Neural progenitor cell (in vitro differentiated cells): ENCODE data around the gene GPR152. TPM values are rescaled to one million over a fixed set of nuclear protein-coding genes. Genes with fewer than 3 reads are reported as not detected.

Experiments
- DNase-seq: peaks from one replicate; pipeline ENCODE4 v3.0.0-alpha.2; 2016; ENCODE audit warnings: low spot score
- H2AFZ ChIP-seq: fragments of 200-600 bp; sonication (generic); replicated peaks from 2 replicates; pipeline ENCODE4 v1.6.1; 2016; ENCODE audit warnings: antibody characterized with exemption
- H3F3A ChIP-seq: fragments of 200-600 bp; sonication (generic); 2 replicates; pipeline ENCODE4 v1.6.1; 2016; ENCODE audit warnings: antibody characterized with exemption, low read depth
- H3K27ac ChIP-seq: fragments of 200-600 bp; sonication (generic); 2 replicates; pipeline ENCODE4 v1.5.1; 2016; ENCODE audit warnings: mild to moderate bottlenecking
- H3K27me3 ChIP-seq: fragments of 200-600 bp; sonication (generic); 2 replicates; pipeline ENCODE4 v1.6.1; 2016; ENCODE audit warnings: mild to moderate bottlenecking, moderate library complexity
- H3K36me3 ChIP-seq: fragments of 200-600 bp; sonication (generic); 2 replicates; pipeline ENCODE4 v1.5.1; 2016
- H3K4me1 ChIP-seq: fragments of 200-600 bp; sonication (generic); 2 replicates; pipeline ENCODE4 v1.6.1; 2016; ENCODE audit warnings: mixed run types
- H3K4me2 ChIP-seq: fragments of 200-600 bp; sonication (generic); 2 replicates; pipeline ENCODE4 v1.6.1; 2016
- H3K4me3 ChIP-seq: fragments of 200-600 bp; sonication (generic); 2 replicates; pipeline ENCODE4 v1.5.1; 2016
- H3K79me2 ChIP-seq: fragments of 200-600 bp; sonication (generic); 2 replicates; pipeline ENCODE4 v1.6.1; 2016; ENCODE audit warnings: low read depth
- H3K9ac ChIP-seq: fragments of 200-600 bp; sonication (generic); 2 replicates; pipeline ENCODE4 v1.6.1; 2016
- H3K9me3 ChIP-seq: fragments of 200-600 bp; sonication (generic); 2 replicates; pipeline ENCODE4 v1.5.1; 2016; ENCODE audit warnings: low read depth
- H4K20me1 ChIP-seq: fragments of 200-600 bp; sonication (generic); 2 replicates; pipeline ENCODE4 v1.6.1; 2016; ENCODE audit warnings: low read depth
- H3K27ac Mint-ChIP-seq: 3 replicates; pipeline ENCODE4 v1.8.0; 2021; ENCODE audit warnings: mixed read lengths
- H3K27me3 Mint-ChIP-seq: 2 replicates; pipeline ENCODE4 v1.8.0; 2022; ENCODE audit warnings: low read depth, mild to moderate bottlenecking, inconsistent platforms, moderate library complexity, mixed read lengths; ENCODE audit not compliant: insufficient read depth
- H3K36me3 Mint-ChIP-seq: 3 replicates; pipeline ENCODE4 v1.8.0; 2021; ENCODE audit warnings: mixed read lengths
- H3K4me1 Mint-ChIP-seq: 3 replicates; pipeline ENCODE4 v1.8.0; 2021; ENCODE audit warnings: mixed read lengths
- H3K4me3 Mint-ChIP-seq: 3 replicates; pipeline ENCODE4 v1.8.0; 2021; ENCODE audit warnings: mild to moderate bottlenecking, moderate library complexity, mixed read lengths
- H3K9me3 Mint-ChIP-seq: 3 replicates; pipeline ENCODE4 v1.8.0; 2020; ENCODE audit warnings: mixed read lengths
- EZH2 ChIP-seq: fragments of 200-600 bp; sonication (generic); IDR thresholded peaks from 2 replicates; pipeline ENCODE4 v1.6.1; 2017; ENCODE audit warnings: antibody characterized with exemption, mild to moderate bottlenecking, moderate library complexity
- EZH2phosphoT487 ChIP-seq: fragments of 200-600 bp; sonication (generic); IDR thresholded peaks from 2 replicates; pipeline ENCODE4 v1.6.1; 2017; ENCODE audit warnings: antibody characterized with exemption
- total RNA-seq: library from RNA; depleted of rRNA; stranded (reverse); fragments of >200 nt; gene quantifications from 2 replicates; pipeline ENCODE4 v1.2.3, GENCODE V29; 2015; ENCODE audit warnings: low replicate concordance
- TF ChIP-seq, protein P1 (sequence below): fragments of 200-600 bp; sonication (generic); IDR thresholded peaks from 2 replicates; pipeline ENCODE4 v1.5.1; 2017; ENCODE audit warnings: antibody characterized with exemption, mild to moderate bottlenecking

GPR152 gene
- total RNA-seq, 1 donor from 2014 or later, result not detected

DNA sequence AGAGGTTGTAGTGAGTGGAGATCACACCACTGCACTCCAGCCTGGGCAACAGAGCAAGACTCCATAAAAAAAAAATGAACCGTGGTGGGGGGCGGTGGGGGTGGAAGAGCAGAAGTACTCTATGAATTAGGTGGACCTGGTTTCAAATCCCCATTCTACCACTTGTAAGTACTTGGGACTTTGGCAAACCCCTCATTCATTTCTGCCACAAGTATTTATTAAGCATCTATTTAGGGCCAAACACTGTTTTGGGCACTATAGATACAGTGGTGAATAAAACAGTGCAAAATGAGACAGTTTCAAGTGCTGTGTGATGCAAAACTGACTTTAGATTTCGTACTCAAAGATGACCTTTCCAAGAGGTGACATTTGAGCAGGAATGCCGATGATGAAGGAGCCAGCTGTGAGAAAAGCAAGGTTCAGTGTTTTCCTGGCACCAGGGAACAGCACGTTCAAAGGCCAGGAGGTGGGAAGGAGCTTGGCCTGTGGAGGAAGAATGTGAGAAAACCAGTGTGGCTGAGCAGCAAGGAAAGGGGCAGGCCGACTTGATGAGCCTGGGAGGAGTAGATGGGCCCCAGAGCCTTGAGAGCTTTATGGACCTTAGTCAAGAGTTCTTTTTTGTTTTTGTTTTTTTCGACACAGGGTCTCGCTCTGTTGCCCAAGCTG is 17.9 kb upstream of the GPR152 start:
- H3K79me2 ChIP-seq, result peaks cover 2% of the 10 kb centered on the region

DNA sequence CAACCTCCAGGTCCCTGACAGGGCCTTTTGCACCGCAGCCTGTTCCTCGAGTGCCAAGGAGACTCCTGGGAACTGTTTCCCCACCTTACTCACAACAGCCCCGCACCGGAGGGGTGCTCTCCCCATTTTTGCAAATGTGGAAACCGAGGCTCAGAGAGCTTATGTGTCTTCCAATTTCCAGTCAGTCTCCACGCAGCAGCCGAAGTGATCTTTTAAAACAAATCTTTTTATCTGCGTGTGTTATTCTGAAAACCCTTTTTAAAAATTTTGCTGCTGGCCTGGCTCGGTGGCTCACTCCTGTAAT is 16.9 kb upstream of the GPR152 start:
- no peaks in the 10 kb centered on the region for H3K9me3 ChIP-seq
- no peaks in the 10 kb centered on the region for H3K9me3 Mint-ChIP-seq
- TF ChIP-seq, protein P1, sequence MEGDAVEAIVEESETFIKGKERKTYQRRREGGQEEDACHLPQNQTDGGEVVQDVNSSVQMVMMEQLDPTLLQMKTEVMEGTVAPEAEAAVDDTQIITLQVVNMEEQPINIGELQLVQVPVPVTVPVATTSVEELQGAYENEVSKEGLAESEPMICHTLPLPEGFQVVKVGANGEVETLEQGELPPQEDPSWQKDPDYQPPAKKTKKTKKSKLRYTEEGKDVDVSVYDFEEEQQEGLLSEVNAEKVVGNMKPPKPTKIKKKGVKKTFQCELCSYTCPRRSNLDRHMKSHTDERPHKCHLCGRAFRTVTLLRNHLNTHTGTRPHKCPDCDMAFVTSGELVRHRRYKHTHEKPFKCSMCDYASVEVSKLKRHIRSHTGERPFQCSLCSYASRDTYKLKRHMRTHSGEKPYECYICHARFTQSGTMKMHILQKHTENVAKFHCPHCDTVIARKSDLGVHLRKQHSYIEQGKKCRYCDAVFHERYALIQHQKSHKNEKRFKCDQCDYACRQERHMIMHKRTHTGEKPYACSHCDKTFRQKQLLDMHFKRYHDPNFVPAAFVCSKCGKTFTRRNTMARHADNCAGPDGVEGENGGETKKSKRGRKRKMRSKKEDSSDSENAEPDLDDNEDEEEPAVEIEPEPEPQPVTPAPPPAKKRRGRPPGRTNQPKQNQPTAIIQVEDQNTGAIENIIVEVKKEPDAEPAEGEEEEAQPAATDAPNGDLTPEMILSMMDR, result no peak
- TF ChIP-seq EZH2, result no peak
- TF ChIP-seq EZH2phosphoT487, result no peak
- H3K4me2 ChIP-seq, result peak overlapping the region; percentile 73
- peak overlapping the region; percentile 63 for H2AFZ ChIP-seq
- no peak for DNase-seq
- no peaks in the 10 kb centered on the region for H3K36me3 Mint-ChIP-seq
- H3K27ac Mint-ChIP-seq, result no peak overlapping the region
- H3K27me3 Mint-ChIP-seq, result peaks cover 12% of the 10 kb centered on the region
- no peaks in the 10 kb centered on the region for H3K36me3 ChIP-seq
- H3K27me3 ChIP-seq, result no peaks in the 10 kb centered on the region
- H3K4me3 Mint-ChIP-seq, result peak overlapping the region; percentile 80
- no peaks in the 10 kb centered on the region for H4K20me1 ChIP-seq
- H3K79me2 ChIP-seq, result peaks cover 8% of the 10 kb centered on the region
- peaks cover 24% of the 10 kb centered on the region for H3K4me1 Mint-ChIP-seq
- H3K27ac ChIP-seq, result no peak overlapping the region
- peak overlapping the region; percentile 88 for H3K4me3 ChIP-seq
- no peaks in the 10 kb centered on the region for H3F3A ChIP-seq
- peaks cover 6% of the 10 kb centered on the region for H3K4me1 ChIP-seq
- no peak overlapping the region for H3K9ac ChIP-seq

More for the DNA sequence above, 17.9 kb upstream of the GPR152 start:
- peaks cover 12% of the 10 kb centered on the region for H3K27me3 Mint-ChIP-seq
- peaks cover 24% of the 10 kb centered on the region for H3K4me1 Mint-ChIP-seq
- Histone ChIP-seq H3F3A (no peaks in the 10 kb centered on the region), H3K27ac (no peak overlapping the region), H4K20me1 (no peaks in the 10 kb centered on the region), H3K4me3 (no peak overlapping the region), H3K9ac (no peak overlapping the region), H2AFZ (no peak overlapping the region), H3K4me2 (no peak overlapping the region), H3K4me1 (peaks cover 6% of the 10 kb centered on the region), H3K9me3 (no peaks in the 10 kb centered on the region), H3K27me3 (no peaks in the 10 kb centered on the region), H3K36me3 (no peaks in the 10 kb centered on the region)
- H3K4me3 Mint-ChIP-seq, result peak overlapping the region; percentile 80
- no peaks in the 10 kb centered on the region for H3K9me3 Mint-ChIP-seq
- TF ChIP-seq EZH2, result no peak
- TF ChIP-seq EZH2phosphoT487, result no peak
- TF ChIP-seq, protein P1, result no peak
- no peaks in the 10 kb centered on the region for H3K36me3 Mint-ChIP-seq
- DNase-seq, result no peak
- H3K27ac Mint-ChIP-seq, result peak overlapping the region; percentile 4

DNA sequence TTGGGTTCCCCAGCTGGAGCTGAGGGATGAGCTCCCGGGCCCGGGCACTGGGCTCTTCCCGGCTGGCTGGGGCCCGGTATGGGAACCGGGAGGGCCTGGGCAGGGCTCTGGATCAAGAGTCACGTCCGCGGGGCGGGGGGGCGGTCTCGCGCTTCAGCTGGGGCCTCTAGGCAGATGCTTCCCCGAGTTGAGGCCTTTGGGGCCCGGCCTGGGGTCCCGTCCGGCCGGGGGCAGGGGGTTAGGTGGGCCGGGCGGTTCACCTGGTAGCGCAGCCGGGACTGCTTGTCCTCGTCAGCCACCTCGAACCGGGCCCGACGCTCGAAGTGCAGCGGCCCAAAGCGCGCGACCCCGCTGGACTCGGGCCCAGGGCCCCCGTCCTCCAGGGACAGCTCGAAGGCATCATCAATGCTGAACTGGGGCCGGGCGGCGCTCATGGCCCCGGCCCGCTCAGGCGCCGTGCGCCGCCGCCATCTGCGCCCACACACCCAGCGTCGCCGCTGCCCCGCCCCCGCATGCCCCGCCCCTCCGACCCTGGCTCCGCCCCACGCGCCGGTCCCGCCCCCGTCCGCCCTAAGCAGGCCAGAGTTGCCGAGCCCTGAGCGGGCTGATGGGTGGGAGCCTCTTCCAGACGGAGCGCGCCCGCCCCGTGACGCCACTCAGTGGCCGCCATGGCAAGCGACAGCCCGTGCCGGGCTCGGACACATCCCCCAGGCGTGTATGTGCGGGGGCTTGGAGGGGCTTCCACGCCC is 16.4 kb upstream of the GPR152 start, which contains the start of gene TMEM134:
TSS of gene TMEM134 (minus strand) at position 493 of the 749 bp plus-strand sequence. CDS start at position 434, 59 bp downstream.
- Mint-ChIP-seq H3K36me3 (no peaks in the 10 kb centered on the region), H3K27me3 (peaks cover 10% of the 10 kb centered on the region), H3K4me1 (peaks cover 20% of the 10 kb centered on the region), H3K9me3 (no peaks in the 10 kb centered on the region), H3K4me3 (peak within 1 kb of the TSS; percentile 97), H3K27ac (peak within 1 kb of the TSS; percentile 95)
- H3K79me2 ChIP-seq, result peaks cover 8% of the 10 kb centered on the region
- H4K20me1 ChIP-seq, result no peaks in the 10 kb centered on the region
- peak within 1 kb of the TSS; percentile 86 for H3K4me2 ChIP-seq
- H3K4me1 ChIP-seq, result peaks cover 6% of the 10 kb centered on the region
- TF ChIP-seq, protein P1, result peak; percentile 59
- no peak for TF ChIP-seq EZH2phosphoT487
- no peaks in the 10 kb centered on the region for H3F3A ChIP-seq
- H3K27me3 ChIP-seq, result no peaks in the 10 kb centered on the region
- DNase-seq, result peak; percentile 97
- peak within 1 kb of the TSS; percentile 63 for H2AFZ ChIP-seq
- H3K4me3 ChIP-seq, result peak within 1 kb of the TSS; percentile 88
- H3K36me3 ChIP-seq, result no peaks in the 10 kb centered on the region
- H3K9me3 ChIP-seq, result no peaks in the 10 kb centered on the region
- H3K9ac ChIP-seq, result peak within 1 kb of the TSS; percentile 55
- H3K27ac ChIP-seq, result no peak within 1 kb of the TSS
